Omental fat pad (tissue), 4 donors: ENCODE results near the gene CHST12. TPM values are rescaled to one million over a fixed set of nuclear protein-coding genes. Genes with fewer than 3 reads are reported as not detected.

ENCODE experiments used
- ATAC-seq: fragments of 150-250 bp; one replicate; pipeline ENCODE4 v1.9.1; 2016; ENCODE audit warnings: mild to moderate bottlenecking, moderate library complexity; ENCODE audit not compliant: low FRiP score
- DNase-seq: peaks from one replicate; pipeline ENCODE4 v3.0.0-alpha.2; 2019; ENCODE audit warnings: low spot score
- total RNA-seq, 4 donors: library from RNA; depleted of rRNA; stranded (reverse); fragments of >200 nt; gene quantifications; one replicate each; pipeline ENCODE4 v1.1.0, GENCODE V29; 2016
- TF ChIP-seq, protein P1 (sequence below), 3 donors: fragments of 450-650 bp; IDR thresholded peaks; one replicate each; pipeline ENCODE4 v1.5.1; 2016 to 2017; ENCODE audit warnings: antibody characterized with exemption in 3 of 3, mild to moderate bottlenecking in 3 of 3, moderate library complexity in 2 of 3

The CHST12 gene
- total RNA-seq, 4 donors from 2014 or later: 7.9 to 18.3 (median 11.3) TPM

DNA sequence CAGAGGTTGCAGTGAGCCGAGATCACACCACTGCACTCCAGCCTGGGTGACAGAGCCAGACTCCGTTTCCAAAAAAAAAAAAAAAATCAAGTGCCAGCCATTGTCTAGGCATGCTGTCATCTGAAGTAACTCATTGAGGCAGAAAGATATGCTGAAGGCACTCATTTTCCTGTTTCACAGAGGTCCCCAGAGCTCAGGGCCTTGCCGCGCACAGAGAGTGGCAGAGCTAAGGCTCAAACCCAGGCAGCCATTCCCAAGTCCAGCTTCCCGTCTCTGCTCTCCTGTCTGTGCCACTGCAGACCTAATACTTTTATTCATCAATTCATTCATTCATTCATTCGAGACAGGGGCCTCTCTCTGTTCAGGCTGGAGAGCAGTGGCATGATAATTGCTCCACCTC, 69.3 kb downstream of the CHST12 start:
- TF ChIP-seq, protein P1, sequence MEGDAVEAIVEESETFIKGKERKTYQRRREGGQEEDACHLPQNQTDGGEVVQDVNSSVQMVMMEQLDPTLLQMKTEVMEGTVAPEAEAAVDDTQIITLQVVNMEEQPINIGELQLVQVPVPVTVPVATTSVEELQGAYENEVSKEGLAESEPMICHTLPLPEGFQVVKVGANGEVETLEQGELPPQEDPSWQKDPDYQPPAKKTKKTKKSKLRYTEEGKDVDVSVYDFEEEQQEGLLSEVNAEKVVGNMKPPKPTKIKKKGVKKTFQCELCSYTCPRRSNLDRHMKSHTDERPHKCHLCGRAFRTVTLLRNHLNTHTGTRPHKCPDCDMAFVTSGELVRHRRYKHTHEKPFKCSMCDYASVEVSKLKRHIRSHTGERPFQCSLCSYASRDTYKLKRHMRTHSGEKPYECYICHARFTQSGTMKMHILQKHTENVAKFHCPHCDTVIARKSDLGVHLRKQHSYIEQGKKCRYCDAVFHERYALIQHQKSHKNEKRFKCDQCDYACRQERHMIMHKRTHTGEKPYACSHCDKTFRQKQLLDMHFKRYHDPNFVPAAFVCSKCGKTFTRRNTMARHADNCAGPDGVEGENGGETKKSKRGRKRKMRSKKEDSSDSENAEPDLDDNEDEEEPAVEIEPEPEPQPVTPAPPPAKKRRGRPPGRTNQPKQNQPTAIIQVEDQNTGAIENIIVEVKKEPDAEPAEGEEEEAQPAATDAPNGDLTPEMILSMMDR (IDR thresholded peaks at IDR 0.05): no peak
- no peak for DNase-seq
- ATAC-seq: no peak

DNA sequence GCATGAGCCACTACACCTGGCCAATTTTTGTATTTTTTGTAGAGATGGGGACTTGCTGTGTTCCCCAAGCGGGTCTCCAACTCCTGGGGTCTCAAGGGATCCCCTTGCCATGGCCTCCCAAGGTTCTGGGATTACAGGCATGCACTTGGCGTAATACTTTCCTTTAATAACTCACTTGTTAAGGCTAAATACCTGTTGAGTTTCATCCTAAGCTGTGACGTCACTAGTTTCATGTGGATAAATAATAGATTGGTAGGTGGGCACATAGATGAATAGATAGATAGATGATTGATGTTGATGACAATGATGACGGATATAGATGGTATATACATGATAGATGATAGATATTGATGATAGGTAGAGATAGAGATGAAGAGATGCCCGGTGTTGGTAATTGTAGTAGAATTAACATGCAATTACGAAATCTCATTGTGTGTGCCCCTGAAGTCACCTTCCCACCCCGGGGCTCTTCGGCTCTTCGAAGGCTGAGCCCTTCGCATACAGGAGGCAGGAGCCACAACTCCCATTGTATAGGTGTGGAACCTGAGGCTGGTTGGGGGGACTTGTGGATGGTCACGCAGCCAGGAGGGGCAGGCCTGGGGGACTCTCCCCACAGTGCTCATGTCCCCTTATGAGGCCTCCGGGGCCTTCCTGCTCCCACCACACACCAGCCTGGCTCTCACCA, 70.2 kb downstream of the CHST12 start:
- ATAC-seq: no peak
- TF ChIP-seq, protein P1 (IDR thresholded peaks at IDR 0.05): no peak
- no peak for DNase-seq

DNA sequence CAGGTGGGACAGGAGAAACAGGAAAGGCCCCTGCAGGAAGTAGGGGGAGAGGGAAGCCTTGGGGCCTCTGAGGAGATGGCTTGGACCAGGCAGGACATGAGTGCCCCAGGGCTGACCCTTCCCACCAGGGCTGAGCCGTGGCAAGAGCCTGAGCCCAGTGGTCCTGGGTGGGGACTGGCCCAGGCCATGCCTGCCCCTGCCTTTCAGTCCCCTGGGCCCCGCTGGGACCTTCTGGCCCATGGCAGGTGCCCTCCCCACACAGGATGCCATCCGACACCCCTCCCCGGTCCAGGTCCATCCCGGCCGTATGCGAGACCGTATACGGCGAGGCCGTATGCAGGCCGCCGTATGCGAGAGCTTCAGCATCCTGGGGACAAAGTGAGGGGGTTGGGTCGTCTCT, 70.8 kb downstream of the CHST12 start:
- no peak for ATAC-seq

DNA sequence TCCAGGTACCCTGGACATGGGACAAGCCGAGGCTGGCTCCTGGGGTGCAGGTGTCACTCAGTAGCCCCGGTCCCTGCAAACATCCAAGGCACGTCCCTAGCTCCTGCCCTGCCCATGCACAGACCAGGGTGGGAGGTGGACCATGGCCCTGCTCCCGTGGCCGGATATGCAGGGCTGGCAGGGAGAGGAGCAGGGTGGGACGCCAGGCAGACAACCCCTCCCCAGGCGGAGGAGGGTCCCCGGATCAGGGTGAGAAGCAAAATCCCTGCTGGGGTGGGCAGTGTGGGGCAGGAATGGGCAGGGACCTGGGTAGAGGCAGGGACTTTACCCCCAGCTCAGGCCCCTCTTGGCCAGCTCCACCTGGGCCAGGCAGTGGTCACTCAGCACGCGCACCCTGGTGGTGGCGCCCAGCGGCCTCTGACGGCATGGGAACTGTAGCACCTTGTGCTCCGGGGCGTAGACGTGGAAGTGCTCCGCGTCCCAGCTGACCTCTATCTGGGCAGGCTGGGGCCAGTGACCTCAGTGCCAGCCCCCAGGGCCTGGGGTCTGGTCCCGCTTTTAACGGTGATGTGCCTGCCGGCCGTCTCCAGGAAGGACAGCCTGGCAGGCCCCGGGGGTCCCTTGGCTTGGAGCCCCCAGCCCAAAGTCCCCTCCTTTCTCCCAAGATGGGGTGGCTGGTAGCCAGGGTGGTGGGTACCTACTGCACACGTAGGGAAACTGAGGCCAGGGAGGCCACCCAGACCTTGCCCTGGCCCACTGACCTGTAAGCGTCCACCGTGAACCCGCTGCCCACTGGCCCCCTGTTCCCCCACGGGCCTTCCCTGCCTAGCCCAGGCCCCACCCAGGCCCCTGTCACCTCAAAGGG, 71.6 kb downstream of the CHST12 start:
- DNase-seq: no peak
- TF ChIP-seq, protein P1 (IDR thresholded peaks at IDR 0.05): no peak

More for the DNA sequence above, 70.8 kb downstream of the CHST12 start:
- TF ChIP-seq, protein P1 (IDR thresholded peaks at IDR 0.05): no peak
- no peak for DNase-seq

DNA sequence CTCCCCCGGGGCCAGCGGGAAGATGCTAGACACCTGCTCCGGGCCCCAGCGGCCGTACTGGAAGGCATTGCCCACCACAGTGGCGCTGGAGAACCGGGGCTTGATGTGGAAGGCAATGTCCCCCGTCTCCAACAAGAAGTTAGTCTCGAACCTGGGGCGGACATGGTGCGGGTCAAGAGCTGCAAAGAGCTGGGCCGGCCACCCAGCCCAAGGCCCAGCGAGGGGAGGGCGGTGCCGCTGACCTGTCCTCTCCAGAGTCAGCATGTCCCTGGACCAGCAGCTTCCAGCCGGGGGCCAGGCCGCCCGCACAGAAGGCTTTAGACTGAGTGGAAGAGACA, 72.2 kb downstream of the CHST12 start:
- TF ChIP-seq, protein P1 (IDR thresholded peaks at IDR 0.05): no peak
- ATAC-seq (no peak), DNase-seq (no peak)

More for the DNA sequence above, 71.6 kb downstream of the CHST12 start:
- no peak for ATAC-seq

DNA sequence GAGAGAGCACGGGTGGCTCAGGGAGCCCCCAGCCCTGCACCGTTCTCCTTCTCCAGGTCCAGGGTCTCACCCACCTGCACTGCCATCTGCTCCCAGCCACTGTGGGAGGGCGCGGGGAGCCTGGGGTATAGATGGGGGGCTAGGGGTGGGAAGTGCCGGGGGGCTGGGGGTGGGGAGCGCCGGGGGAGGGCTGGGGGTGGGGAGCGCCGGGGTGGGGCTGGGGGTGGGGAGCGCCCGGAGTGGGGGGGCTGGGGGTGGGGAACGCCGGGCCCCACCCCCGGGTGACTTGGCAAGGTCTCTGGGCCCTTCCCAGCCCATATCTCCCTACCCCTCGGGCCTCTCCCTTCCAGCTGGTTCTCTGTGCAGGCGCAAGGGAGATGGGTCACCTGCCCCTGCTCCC, 72.9 kb downstream of the CHST12 start, which contains the start of gene GRIFIN:
Gene GRIFIN, minus strand, starts transcription at position 101 of the 400 bp plus-strand sequence. Its CDS starts 15 bp downstream, at position 86.
- ATAC-seq (no peak), DNase-seq (no peak)
- TF ChIP-seq, protein P1 (IDR thresholded peaks at IDR 0.05): no peak
